Neural cell (in vitro differentiated cells): ENCODE measurements around the gene ABCA2. TPM values are rescaled to one million over a fixed set of nuclear protein-coding genes. Genes with fewer than 3 reads are reported as not detected.

Experiments used
- H2AFZ ChIP-seq: fragments of 200-600, 300-800 bp; sonication (generic), shearing (Covaris generic); 2 replicates; pipeline ENCODE4 v1.6.0; 2014; ENCODE audit warnings: low read depth, mild to moderate bottlenecking, antibody characterized with exemption, low read length, moderate library complexity
- H3F3A ChIP-seq: fragments of 200-600 bp; shearing (Covaris generic); 2 replicates; pipeline ENCODE4 v1.6.1; 2016; ENCODE audit warnings: mild to moderate bottlenecking, moderate library complexity, mixed read lengths, antibody characterized with exemption, low read length; ENCODE audit not compliant: insufficient read depth, poor library complexity, severe bottlenecking
- H3K27ac ChIP-seq: fragments of 200-600, 300-800 bp; sonication (generic), shearing (Covaris generic); 2 replicates; pipeline ENCODE4 v1.5.1; 2014; ENCODE audit warnings: mild to moderate bottlenecking, low read length, moderate library complexity
- H3K27me3 ChIP-seq: fragments of 300-800, 200-600 bp; sonication (generic), shearing (Covaris generic); 2 replicates; pipeline ENCODE4 v1.6.0; 2014; ENCODE audit warnings: mild to moderate bottlenecking, low read depth, low read length, moderate library complexity; ENCODE audit not compliant: insufficient read depth
- H3K36me3 ChIP-seq: fragments of 300-800, 200-600 bp; sonication (generic), shearing (Covaris generic); 2 replicates; pipeline ENCODE4 v1.5.1; 2014; ENCODE audit warnings: mild to moderate bottlenecking, antibody characterized with exemption, low read length, moderate library complexity; ENCODE audit not compliant: insufficient read depth
- H3K4me2 ChIP-seq: fragments of 300-800, 200-600 bp; sonication (generic), shearing (Covaris generic); 2 replicates; pipeline ENCODE4 v1.6.0; 2014; ENCODE audit warnings: mild to moderate bottlenecking, low read length
- H3K4me3 ChIP-seq: fragments of 300-800, 200-600 bp; sonication (generic), shearing (Covaris generic); 2 replicates; pipeline ENCODE4 v1.5.1; 2014; ENCODE audit warnings: mild to moderate bottlenecking, low read length, moderate library complexity
- H3K79me2 ChIP-seq: fragments of 200-600 bp; shearing (Covaris generic); replicated peaks from 2 replicates; pipeline ENCODE4 v1.6.0; 2014; ENCODE audit warnings: mild to moderate bottlenecking, low read length, moderate library complexity; ENCODE audit not compliant: insufficient read depth
- H3K9ac ChIP-seq: fragments of 300-800, 200-600 bp; sonication (generic), shearing (Covaris generic); 2 replicates; pipeline ENCODE4 v1.6.1; 2016; ENCODE audit warnings: mild to moderate bottlenecking, low read length, mixed read lengths
- H3K9me2 ChIP-seq: fragments of 200-600 bp; shearing (Covaris generic); 2 replicates; pipeline ENCODE4 v1.6.1; 2016; ENCODE audit warnings: mild to moderate bottlenecking, low read length, mixed read lengths; ENCODE audit not compliant: insufficient read depth
- H3K9me3 ChIP-seq: fragments of 200-600, 300-800 bp; sonication (generic), shearing (Covaris generic); 2 replicates; pipeline ENCODE4 v1.6.1; 2016; ENCODE audit warnings: mild to moderate bottlenecking, mixed run types, low read length, moderate library complexity, mixed read lengths
- H4K20me1 ChIP-seq: fragments of 200-600 bp; shearing (Covaris generic); 2 replicates; pipeline ENCODE4 v1.6.1; 2016; ENCODE audit warnings: mild to moderate bottlenecking, mixed run types; ENCODE audit not compliant: insufficient read depth
- MXI1 ChIP-seq: fragments of 450-650 bp; conservative IDR thresholded peaks from 2 replicates; pipeline ENCODE4 v1.6.1; 2014; ENCODE audit warnings: antibody characterized with exemption, mild to moderate bottlenecking; ENCODE audit not compliant: poor library complexity, severe bottlenecking
- POLR2AphosphoS5 ChIP-seq: IDR thresholded peaks from 2 replicates; pipeline ENCODE4 v1.6.1; 2012
- RAD21 ChIP-seq: fragments of 450-650 bp; conservative IDR thresholded peaks from 2 replicates; pipeline ENCODE4 v1.6.1; 2014; ENCODE audit warnings: antibody characterized with exemption, mild to moderate bottlenecking, moderate library complexity
- SMC3 ChIP-seq: fragments of 450-650 bp; conservative IDR thresholded peaks from 2 replicates; pipeline ENCODE4 v1.6.1; 2014; ENCODE audit warnings: antibody characterized with exemption, mild to moderate bottlenecking, moderate library complexity; ENCODE audit not compliant: poor library complexity
- TAF1 ChIP-seq: IDR thresholded peaks from 2 replicates; pipeline ENCODE4 v1.6.1; 2012; ENCODE audit warnings: low read depth
- polyA plus RNA-seq: library from polyadenylated mRNA; depleted of rRNA; stranded (reverse); fragments of >200 nt; gene quantifications from 2 replicates; pipeline ENCODE4 v1.2.3, GENCODE V29; 2014
- TF ChIP-seq, protein P1 (sequence below): fragments of 450-650 bp; IDR thresholded peaks from 2 replicates; pipeline ENCODE4 v1.5.1; 2014; ENCODE audit warnings: antibody characterized with exemption, mild to moderate bottlenecking, moderate library complexity; ENCODE audit not compliant: poor library complexity, severe bottlenecking
- TF ChIP-seq, protein P2 (sequence below): IDR thresholded peaks from 2 replicates; pipeline ENCODE4 v1.6.1; 2012; ENCODE audit warnings: borderline replicate concordance

The ABCA2 gene
- polyA plus RNA-seq, 1 donor from 2014 or later: 30.6 TPM

GRCh38 chr9:136961279-136962065 is 66.6 kb downstream of the ABCA2 start:
- H2AFZ ChIP-seq: no peak overlapping the region
- H3K36me3 ChIP-seq: no peaks in the 10 kb centered on the region
- TF ChIP-seq TAF1: no peak
- H3K4me3 ChIP-seq: no peak overlapping the region
- no peaks in the 10 kb centered on the region for H4K20me1 ChIP-seq
- H3K27ac ChIP-seq: no peak overlapping the region
- H3K9ac ChIP-seq: no peak overlapping the region
- no peaks in the 10 kb centered on the region for H3K9me3 ChIP-seq
- H3K9me2 ChIP-seq: no peaks in the 10 kb centered on the region
- H3K27me3 ChIP-seq: no peaks in the 10 kb centered on the region
- H3K79me2 ChIP-seq: no peaks in the 10 kb centered on the region
- H3K4me2 ChIP-seq: no peak overlapping the region
- no peaks in the 10 kb centered on the region for H3F3A ChIP-seq

- Histone ChIP-seq H2AFZ (no peak overlapping the region), H3K27ac (no peak overlapping the region), H3K4me2 (no peak overlapping the region), H3K9me2 (no peaks in the 10 kb centered on the region), H3K36me3 (no peaks in the 10 kb centered on the region), H3K9me3 (no peaks in the 10 kb centered on the region), H3F3A (no peaks in the 10 kb centered on the region), H3K4me3 (no peak overlapping the region), H3K9ac (no peak overlapping the region), H3K79me2 (no peaks in the 10 kb centered on the region), H3K27me3 (no peaks in the 10 kb centered on the region), H4K20me1 (no peaks in the 10 kb centered on the region)
- no peak for TF ChIP-seq TAF1
- TF ChIP-seq SMC3: no peak
Measured at GRCh38 chr9:136960938-136961275, 67.1 kb downstream of the ABCA2 start.

DNA sequence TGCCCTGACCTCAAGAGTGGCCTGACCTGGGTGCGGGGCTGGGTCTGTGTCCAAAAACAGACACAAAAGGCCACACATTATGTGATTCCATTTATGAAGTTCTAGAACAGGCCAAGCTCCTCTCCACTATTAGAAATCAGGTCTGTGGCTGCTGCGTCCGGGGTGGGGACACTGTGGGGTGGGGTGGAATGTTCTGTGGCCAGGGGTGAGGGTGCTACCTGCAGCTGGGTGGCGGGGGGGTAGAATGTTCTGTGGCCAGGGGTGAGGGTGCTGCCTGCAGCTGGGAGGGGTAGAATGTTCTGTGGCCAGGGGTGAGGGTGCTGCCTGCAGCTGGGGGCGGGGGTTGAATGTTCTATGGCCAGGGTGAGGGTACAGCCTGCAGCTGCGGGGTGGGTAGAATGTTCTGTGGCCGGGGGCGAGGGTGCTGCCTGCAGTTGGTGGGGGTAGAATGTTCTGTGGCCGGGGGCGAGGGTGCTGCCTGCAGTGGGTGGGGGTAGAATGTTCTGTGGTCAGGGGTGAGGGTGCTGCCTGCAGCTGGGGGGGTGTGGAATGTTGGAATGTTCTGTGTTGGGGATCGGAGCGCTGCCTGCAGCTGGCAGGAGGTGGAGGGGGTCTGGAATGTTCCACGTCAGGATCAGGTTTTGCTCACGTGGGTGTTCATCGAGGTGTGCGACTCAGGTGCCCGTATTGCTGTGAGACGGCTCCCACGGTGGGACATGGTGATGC is 67.7 kb downstream of the ABCA2 start:
- no peak overlapping the region for H3K27ac ChIP-seq
- H3K4me2 ChIP-seq: no peak overlapping the region
- no peaks in the 10 kb centered on the region for H3K9me2 ChIP-seq
- H4K20me1 ChIP-seq: no peaks in the 10 kb centered on the region
- H3K4me3 ChIP-seq: no peak overlapping the region
- no peaks in the 10 kb centered on the region for H3K27me3 ChIP-seq
- no peak overlapping the region for H2AFZ ChIP-seq
- H3F3A ChIP-seq: no peaks in the 10 kb centered on the region
- no peak overlapping the region for H3K9ac ChIP-seq
- H3K36me3 ChIP-seq: no peaks in the 10 kb centered on the region
- TF ChIP-seq, protein P1, sequence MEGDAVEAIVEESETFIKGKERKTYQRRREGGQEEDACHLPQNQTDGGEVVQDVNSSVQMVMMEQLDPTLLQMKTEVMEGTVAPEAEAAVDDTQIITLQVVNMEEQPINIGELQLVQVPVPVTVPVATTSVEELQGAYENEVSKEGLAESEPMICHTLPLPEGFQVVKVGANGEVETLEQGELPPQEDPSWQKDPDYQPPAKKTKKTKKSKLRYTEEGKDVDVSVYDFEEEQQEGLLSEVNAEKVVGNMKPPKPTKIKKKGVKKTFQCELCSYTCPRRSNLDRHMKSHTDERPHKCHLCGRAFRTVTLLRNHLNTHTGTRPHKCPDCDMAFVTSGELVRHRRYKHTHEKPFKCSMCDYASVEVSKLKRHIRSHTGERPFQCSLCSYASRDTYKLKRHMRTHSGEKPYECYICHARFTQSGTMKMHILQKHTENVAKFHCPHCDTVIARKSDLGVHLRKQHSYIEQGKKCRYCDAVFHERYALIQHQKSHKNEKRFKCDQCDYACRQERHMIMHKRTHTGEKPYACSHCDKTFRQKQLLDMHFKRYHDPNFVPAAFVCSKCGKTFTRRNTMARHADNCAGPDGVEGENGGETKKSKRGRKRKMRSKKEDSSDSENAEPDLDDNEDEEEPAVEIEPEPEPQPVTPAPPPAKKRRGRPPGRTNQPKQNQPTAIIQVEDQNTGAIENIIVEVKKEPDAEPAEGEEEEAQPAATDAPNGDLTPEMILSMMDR: no peak
- TF ChIP-seq RAD21: no peak
- TF ChIP-seq SMC3: no peak
- TF ChIP-seq MXI1: no peak
- TF ChIP-seq, protein P2, sequence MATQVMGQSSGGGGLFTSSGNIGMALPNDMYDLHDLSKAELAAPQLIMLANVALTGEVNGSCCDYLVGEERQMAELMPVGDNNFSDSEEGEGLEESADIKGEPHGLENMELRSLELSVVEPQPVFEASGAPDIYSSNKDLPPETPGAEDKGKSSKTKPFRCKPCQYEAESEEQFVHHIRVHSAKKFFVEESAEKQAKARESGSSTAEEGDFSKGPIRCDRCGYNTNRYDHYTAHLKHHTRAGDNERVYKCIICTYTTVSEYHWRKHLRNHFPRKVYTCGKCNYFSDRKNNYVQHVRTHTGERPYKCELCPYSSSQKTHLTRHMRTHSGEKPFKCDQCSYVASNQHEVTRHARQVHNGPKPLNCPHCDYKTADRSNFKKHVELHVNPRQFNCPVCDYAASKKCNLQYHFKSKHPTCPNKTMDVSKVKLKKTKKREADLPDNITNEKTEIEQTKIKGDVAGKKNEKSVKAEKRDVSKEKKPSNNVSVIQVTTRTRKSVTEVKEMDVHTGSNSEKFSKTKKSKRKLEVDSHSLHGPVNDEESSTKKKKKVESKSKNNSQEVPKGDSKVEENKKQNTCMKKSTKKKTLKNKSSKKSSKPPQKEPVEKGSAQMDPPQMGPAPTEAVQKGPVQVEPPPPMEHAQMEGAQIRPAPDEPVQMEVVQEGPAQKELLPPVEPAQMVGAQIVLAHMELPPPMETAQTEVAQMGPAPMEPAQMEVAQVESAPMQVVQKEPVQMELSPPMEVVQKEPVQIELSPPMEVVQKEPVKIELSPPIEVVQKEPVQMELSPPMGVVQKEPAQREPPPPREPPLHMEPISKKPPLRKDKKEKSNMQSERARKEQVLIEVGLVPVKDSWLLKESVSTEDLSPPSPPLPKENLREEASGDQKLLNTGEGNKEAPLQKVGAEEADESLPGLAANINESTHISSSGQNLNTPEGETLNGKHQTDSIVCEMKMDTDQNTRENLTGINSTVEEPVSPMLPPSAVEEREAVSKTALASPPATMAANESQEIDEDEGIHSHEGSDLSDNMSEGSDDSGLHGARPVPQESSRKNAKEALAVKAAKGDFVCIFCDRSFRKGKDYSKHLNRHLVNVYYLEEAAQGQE: no peak
- no peak for TF ChIP-seq POLR2AphosphoS5
- no peaks in the 10 kb centered on the region for H3K9me3 ChIP-seq
- H3K79me2 ChIP-seq: no peaks in the 10 kb centered on the region
